ENCODE measurements around the gene EBF4.

- TF ChIP-seq, protein P1, sequence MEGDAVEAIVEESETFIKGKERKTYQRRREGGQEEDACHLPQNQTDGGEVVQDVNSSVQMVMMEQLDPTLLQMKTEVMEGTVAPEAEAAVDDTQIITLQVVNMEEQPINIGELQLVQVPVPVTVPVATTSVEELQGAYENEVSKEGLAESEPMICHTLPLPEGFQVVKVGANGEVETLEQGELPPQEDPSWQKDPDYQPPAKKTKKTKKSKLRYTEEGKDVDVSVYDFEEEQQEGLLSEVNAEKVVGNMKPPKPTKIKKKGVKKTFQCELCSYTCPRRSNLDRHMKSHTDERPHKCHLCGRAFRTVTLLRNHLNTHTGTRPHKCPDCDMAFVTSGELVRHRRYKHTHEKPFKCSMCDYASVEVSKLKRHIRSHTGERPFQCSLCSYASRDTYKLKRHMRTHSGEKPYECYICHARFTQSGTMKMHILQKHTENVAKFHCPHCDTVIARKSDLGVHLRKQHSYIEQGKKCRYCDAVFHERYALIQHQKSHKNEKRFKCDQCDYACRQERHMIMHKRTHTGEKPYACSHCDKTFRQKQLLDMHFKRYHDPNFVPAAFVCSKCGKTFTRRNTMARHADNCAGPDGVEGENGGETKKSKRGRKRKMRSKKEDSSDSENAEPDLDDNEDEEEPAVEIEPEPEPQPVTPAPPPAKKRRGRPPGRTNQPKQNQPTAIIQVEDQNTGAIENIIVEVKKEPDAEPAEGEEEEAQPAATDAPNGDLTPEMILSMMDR (IDR thresholded peaks at IDR 0.05; ENCODE audit: insufficient read depth, low read length, poor library complexity, severe bottlenecking): no peak
- TF ChIP-seq EZH2phosphoT487 (conservative IDR thresholded peaks at IDR 0.05; ENCODE audit: low read length): no peak
Observed at GRCh38 chr20:2705931-2706645, 13.5 kb downstream of the EBF4 start.

Measured in SU-DHL-6 (cell line).